Amniotic stem cell (primary cell): ENCODE data around the gene MIPOL1.
"Not testable (repeated sequence)": the region's sequence is repeated elsewhere in the genome, so short reads cannot be mapped to it uniquely, and the experiment has no call there.

Experiments used
- DNase-seq: peaks from one replicate; lab custom pipeline; 2025; lab: John Stamatoyannopoulos, UW

Gene MIPOL1

GRCh38 chr14:37546621-37547447 is 349.1 kb downstream of the MIPOL1 start:
- no peak for DNase-seq

GRCh38 chr14:37550511-37550910 is 352.8 kb downstream of the MIPOL1 start:
- no peak for DNase-seq

GRCh38 chr14:37551119-37551518 is 353.4 kb downstream of the MIPOL1 start:
- DNase-seq, result no peak

GRCh38 chr14:37553935-37554550 is 356.3 kb downstream of the MIPOL1 start:
- DNase-seq, result no peak

- DNase-seq, result not testable (repeated sequence)
These were observed 357.9 kb downstream of the MIPOL1 start for GRCh38 chr14:37555596-37555995.

GRCh38 chr14:37558740-37559139 is 361.0 kb downstream of the MIPOL1 start:
- no peak for DNase-seq

GRCh38 chr14:37559386-37559785 is 361.6 kb downstream of the MIPOL1 start:
- DNase-seq, result no peak

- DNase-seq, result no peak
These were observed 365.5 kb downstream of the MIPOL1 start for GRCh38 chr14:37563189-37563588.

GRCh38 chr14:37565550-37565949 is 367.8 kb downstream of the MIPOL1 start:
- no peak for DNase-seq

GRCh38 chr14:37566811-37567371 is 369.2 kb downstream of the MIPOL1 start:
- no peak for DNase-seq

- no peak for DNase-seq
These were observed 372.0 kb downstream of the MIPOL1 start for GRCh38 chr14:37569729-37570128.

GRCh38 chr14:37571391-37571790 is 373.7 kb downstream of the MIPOL1 start:
- DNase-seq, result no peak

- no peak for DNase-seq
These were observed 375.6 kb downstream of the MIPOL1 start for GRCh38 chr14:37573356-37573755.

- no peak for DNase-seq
These were observed 381.5 kb downstream of the MIPOL1 start for GRCh38 chr14:37579274-37579673.

GRCh38 chr14:37580146-37580545 is 382.4 kb downstream of the MIPOL1 start:
- no peak for DNase-seq

GRCh38 chr14:37583358-37584210 is 385.8 kb downstream of the MIPOL1 start:
- no peak for DNase-seq

- DNase-seq, result no peak
These were observed 386.7 kb downstream of the MIPOL1 start for GRCh38 chr14:37584211-37585100.

GRCh38 chr14:37585101-37585511 is 387.4 kb downstream of the MIPOL1 start:
- no peak for DNase-seq

- no peak for DNase-seq
These were observed 388.4 kb downstream of the MIPOL1 start for GRCh38 chr14:37585971-37586796.

- DNase-seq, result no peak
These were observed 389.0 kb downstream of the MIPOL1 start for GRCh38 chr14:37586797-37587130.
